Measurements from ENCODE around the gene OGDHL.

Gene OGDHL

GRCh38 chr10:49690698-49691356 lies 71.3 kb downstream of the OGDHL start:
- DNase-seq (ENCODE audit: low read depth in 2 of 2) = no peak

GRCh38 chr10:49689882-49690510 lies 72.1 kb downstream of the OGDHL start:
- DNase-seq (ENCODE audit: low read depth in 2 of 2) = no peak

DNA sequence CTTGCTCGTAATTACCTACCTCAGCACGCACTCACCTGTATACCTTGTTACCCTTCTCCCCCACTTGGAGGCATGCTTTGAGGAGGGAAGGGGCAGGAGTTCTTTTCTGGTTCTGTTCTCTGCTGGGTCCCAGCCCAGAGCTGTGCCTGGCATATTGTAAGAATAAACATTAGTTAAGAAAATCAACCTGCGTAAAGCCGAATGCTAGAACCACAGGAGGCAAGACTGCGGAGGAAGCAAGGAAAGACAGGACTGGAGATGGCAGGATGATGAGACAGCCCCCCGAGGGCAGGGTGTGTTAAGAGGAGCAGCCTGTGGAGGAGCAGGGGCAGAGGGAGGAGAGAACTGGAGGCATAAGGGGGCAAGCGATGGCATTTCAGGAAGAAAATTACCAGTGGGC lies 73.2 kb downstream of the OGDHL start:
- DNase-seq (ENCODE audit: low read depth in 2 of 2) = no peak

DNA sequence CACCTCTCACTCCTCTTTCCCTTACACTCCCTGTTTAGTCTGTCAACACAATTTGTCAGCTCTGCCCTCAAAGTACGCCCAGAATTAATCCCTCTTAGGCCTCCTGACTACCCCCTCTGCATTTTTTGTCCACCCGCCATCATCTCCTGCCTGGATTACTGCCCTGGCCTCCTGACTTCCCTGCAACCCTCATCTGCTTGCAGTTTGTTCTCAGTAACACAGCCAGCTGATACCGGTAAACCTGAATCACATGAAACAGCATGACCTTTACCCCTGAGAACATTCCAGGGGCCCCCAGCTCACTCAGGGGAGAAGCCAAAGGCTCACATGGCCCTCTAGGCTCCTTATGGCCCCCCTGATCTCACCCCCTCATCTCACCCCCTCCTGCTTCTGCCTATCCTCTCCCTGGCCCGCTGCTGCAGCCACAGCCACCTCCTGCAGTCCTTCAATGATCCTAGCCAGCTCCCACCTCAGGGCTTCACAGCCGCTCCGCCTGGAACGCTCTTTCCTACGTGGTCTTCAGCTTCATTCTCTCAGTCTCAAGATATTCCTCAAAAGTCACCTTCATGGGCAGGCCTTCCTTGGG lies 73.8 kb downstream of the OGDHL start:
- DNase-seq (ENCODE audit: low read depth in 2 of 2) = no peak

DNA sequence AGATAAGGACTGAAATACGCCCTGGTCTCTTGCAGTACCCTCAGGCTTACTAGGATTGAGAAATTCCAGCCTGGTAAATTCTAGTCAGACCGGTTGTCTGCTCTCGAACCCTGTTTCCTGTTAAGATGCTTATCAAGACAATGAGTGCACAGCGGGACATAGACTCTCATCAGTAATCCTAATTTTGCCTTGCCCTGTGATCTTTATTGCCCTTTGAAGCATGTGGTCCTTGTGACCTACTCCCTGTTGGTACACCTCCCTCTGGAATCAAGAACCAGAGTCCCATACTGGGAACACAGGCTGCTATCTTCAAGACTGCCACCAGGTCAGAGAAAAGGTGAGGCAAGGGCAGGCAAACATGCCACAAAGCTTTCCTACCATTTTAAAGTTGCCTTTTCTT lies 75.5 kb downstream of the OGDHL start:
- no peak for DNase-seq (ENCODE audit: low read depth in 2 of 2)

All from stimulated activated CD4-positive, alpha-beta T cell treated with anti-CD3 and anti-CD28 coated beads, Interleukin-1b, Interleukin-23, amount 100 ng/mL, for 1 hour (primary cell).